NCI-H1436 (cell line): ENCODE results near the gene MTMR3.
"Not testable (repeated sequence)": the region's sequence is repeated elsewhere in the genome, so short reads cannot be mapped to it uniquely, and the experiment has no call there.

Experiments used
- DNase-seq: peaks from one replicate; lab custom pipeline; 2025; lab: John Stamatoyannopoulos, UW

The MTMR3 gene

DNA sequence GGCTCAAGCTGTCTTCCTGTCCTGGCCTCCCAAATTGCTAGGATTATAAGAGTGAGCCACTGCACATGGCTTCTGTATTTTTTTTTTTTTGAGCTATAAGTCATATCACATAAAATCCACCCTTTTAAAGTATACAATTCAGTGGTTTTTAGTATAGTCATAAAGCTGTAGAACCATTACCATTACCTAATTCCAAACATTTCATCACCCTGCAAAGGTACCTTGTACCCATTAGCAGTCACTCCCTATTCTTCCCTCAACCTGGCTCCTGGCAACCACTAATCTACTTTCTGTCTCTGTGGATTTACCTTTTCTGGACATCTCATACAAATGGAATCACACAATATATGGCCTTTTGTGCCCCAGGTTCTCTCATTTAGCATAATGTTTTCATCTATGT lies 84.5 kb downstream of the MTMR3 start:
- DNase-seq = no peak

DNA sequence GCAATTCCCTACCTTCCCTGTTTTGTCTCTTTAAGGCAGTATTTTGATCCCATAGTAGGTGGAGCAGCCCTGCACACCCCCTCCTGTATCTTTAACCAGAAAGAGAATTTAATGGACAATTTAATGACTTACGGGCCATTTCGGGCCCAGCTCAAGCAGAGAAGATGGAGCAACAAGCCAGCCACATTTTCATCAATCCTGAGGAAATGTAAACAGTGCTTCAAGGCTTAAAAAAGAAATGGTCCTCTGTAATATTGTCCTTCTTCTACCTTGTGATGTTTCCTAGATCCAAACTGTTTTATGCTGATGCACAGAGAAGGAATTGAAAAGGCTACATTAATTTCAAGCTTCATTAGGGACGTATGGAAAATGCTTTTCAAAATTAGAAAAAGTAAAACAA lies 88.6 kb downstream of the MTMR3 start:
- DNase-seq = no peak

DNA sequence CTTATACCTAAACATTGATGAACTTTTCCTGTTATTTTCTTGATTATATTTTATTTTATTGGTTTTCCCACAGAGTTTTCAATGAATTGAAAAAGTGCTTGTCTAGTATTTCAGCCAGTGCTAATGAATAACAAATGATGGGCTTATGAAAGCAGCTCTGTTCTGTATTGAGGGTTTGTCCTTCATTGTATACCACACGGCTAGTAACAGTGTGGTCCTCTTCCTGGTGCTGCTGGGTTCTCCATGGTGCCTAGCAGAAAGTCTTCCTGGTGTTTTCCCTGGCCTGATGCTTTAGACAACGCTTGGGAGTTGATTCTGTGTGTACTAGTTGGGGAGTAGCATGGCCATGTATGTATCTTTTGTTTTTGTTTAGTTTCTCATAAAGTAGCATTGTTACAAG lies 89.1 kb downstream of the MTMR3 start:
- DNase-seq = no peak

DNA sequence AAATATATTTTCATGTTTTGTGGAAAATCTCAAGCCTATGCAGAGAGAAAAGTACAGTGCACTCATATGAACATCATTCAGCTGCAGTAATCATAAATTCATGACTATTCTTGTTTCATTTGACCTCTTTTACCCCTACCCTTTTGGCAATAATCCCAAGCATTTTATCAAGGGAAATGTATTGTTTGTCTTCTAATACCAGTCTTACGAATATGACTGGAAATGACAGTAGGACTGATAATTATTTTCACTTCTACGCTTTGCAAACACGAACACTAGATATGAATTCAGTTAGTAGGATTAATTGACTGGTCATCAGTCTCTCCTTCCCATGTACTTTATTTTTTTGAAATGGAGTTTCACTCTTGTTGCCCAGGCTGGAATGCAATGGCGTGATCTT lies 90.3 kb downstream of the MTMR3 start:
- DNase-seq = no peak

- DNase-seq = not testable (repeated sequence)
Observed at GRCh38 chr22:29973680-29974079, 90.7 kb downstream of the MTMR3 start.

- DNase-seq = no peak
Observed at GRCh38 chr22:29975494-29975893, 92.5 kb downstream of the MTMR3 start.

DNA sequence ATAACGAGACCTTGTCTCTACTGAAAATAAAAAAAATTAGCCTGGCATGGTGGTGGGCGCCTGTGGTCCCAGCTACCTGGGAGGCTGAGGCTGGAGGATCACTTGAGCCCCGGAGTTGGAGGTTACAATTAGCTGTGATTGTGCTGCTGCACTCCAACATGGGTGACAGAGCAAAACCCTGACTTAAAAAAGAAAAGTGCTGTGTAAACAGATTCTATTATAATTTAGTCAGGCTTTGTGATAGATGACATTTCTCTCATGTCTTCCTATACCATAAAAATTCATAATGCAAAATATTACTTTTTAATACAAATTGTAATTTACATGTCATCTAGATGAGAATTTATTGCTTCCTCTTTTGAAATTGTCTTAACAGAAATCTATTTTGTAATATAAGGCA lies 94.1 kb downstream of the MTMR3 start:
- DNase-seq = no peak

DNA sequence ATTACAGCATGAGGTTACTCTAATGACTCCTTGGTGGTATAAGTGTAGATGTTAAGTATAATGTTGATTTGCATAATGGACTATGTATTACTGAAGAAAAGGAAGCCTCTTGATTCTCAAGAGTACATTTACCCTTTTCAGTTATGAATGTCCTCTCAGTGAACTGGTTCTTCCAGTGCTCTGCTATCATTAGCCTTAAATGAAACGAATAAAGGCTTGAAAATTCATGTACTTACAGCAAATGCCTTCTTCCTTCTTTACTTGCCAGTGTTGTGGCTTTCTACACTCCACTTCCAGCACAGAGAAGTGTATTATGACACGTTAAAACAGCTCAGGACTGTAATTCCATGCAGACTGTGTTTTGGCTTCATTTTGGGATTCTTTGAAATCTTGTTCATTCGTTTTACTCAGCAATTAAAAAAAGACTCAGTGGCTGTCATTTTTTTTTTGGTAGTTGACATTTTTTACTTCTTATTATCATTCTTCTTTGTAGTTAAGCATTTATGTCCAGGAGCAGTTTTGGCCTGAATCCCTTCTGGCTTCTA lies 96.9 kb downstream of the MTMR3 start:
- DNase-seq = peak; percentile 88

DNA sequence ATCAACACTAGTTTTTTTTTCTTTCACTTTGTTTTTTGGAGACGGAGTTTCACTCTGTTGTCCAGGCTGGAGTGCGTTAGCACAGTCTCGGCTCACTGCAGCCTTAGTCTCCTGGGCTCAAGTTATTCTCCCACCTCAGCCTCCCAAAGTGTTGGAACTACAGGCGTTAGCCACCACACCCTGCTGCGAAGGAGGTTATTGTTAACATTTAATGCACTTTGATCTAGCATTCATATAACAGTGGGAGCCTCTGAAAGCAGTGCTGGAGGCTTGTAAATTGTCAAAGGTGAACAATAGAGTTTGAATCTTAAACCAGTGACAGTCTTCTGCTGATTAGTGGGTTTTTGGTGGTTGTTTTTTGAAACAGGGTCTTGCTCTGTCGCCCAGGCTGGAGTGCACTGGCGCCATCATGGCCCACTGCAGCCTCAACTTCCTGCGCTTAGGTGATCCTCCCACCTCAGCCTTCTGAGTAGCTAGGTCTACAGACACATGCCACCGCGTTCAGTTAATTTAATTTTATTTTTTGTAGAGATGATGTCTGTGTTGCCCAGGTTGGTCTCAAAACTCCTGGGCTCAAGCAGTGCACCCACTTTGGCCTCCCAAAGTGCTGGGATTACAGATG lies 100.4 kb downstream of the MTMR3 start:
- no peak for DNase-seq

GRCh38 chr22:29985912-29986311 lies 102.9 kb downstream of the MTMR3 start:
- DNase-seq = no peak

GRCh38 chr22:29987137-29987536 lies 104.2 kb downstream of the MTMR3 start:
- no peak for DNase-seq

DNA sequence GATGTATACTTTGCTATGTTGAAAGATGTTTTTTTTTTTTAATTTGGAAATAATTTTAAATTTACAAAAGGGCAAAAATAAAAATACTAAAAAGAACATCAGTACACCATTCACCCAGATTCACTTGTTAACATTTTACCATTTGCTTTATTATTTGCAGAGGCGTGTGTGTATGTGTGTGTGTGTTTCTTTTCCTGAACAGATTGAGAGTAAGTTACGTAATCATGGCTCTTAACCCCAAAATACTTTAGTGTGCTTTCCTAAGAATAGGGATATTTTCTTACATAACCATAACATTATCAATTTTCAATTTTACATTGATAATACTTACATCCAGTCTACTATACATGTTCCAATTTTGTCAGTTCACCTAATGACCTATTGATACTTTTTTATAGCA lies 105.7 kb downstream of the MTMR3 start:
- no peak for DNase-seq

DNA sequence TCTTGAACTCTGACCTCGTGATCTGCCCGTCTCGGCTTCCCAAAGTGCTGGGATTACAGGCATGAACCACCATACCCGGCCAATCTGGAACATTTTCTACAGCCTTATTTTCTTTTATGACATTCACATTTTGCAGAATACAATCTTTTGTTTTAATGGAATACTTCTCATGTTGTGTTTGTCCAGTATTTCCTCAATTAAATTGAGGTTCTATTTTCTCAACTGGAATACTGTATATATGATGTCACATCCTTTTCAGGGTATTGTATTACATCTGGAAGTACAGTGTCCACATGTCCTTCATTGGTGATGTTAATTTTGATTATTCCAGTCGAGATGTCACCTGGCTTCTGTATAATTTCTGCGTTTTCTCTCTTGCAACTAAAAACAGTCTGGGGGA lies 106.5 kb downstream of the MTMR3 start:
- DNase-seq = no peak

DNA sequence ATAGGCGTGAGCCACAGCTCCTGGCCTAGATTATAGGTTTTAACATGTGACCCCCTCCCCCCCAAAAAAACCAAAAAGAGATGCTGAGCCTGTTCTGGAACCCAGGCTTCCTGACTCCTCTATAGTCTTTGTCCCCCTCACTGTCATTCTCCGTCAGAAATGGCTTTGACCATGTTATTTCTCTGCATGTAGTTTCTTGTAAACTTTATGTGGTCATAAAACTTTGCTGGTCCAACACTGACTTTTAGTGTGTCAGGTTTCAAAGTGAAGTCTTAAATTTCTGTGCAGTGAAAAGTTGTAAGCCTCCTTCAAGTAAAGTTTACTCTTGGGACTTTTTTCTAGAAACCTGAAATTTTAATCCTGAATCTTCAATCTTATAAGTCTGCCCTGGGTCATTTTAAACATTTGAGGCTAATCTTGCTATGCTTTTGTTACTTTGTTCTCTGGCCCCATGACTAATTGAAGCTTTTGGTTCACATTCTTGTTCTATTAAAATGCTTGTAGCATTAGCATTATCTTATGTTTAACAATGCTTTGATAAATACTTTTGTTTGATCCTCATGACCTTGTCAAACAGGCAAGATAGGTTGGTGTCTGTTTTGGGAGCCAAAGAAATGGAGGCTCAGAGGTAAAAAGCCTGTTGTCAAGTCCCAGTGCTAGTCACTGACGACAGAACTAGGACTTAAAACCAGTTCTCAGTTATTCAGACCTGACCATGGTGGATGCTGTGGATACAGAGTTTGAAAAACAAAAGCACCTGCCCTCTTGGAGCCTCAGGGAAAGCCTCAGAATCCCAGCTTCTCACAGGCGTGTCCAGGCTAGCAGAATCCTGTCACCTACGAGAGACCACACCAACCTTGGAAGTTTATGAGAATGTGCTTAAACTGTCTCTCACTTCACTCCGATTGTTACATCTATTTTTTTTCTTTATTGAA lies 109.6 kb downstream of the MTMR3 start:
- DNase-seq = no peak

- no peak for DNase-seq
Observed at GRCh38 chr22:29994027-29994715, 111.2 kb downstream of the MTMR3 start.

DNA sequence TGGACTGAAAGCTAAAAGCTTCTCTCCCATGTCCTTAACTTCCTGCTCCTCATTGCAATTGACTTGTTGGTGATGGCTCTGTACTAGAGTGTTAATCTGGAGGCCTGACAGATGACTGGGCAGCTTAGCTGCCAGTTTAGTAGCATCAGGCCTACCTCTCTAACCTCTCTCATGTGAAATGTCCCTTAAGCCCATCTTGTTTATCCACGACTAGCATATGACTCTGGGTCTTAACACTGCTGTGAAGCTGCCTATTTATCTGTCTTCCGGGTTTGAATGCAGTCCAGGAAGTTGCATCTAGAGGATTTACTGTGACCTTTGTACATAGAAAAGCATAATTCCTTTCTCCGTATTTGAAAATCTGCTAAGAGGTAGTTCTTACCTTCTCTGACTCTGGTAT lies 112.0 kb downstream of the MTMR3 start:
- no peak for DNase-seq

GRCh38 chr22:29997107-29997506 lies 114.1 kb downstream of the MTMR3 start:
- DNase-seq = no peak

DNA sequence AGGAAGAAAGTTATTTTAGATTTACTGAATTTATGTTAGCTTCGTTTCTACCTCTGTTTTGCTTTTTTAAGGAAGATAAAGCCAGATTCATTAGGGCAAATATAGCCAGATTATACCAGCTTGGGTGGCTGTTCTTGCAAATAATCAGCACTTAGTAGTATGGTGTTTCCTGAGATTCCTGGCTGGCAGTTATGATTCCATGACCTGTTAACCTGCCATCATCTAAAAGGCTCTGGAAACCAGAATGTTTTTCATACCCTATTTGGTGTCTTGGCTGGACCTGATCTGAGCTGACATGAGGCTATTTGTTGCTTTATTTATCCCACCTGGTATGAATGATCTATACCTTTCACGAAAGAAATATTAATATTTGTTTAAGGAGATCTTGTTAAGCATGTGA lies 114.5 kb downstream of the MTMR3 start:
- DNase-seq = no peak

GRCh38 chr22:29998627-29999384 lies 115.8 kb downstream of the MTMR3 start:
- DNase-seq = no peak

DNA sequence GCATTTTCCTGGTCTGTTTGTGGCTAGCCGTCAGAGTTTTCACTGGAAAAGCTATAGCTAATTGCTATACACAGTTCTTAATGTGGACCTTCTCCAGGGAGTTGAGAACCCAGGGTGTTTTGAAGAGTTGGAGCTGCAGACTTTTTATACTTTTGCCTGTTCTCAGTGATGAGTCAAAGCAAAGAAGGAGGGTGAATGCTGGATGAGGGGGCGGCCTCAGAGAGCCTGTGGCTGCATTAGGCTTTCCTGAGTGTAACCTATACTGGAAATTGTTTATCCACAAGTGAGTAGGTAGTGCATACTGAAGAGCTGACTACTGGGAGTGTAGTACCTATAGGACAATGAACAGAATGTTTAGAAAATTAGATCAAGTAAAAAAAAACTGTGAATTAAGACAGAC lies 117.6 kb downstream of the MTMR3 start:
- no peak for DNase-seq

DNA sequence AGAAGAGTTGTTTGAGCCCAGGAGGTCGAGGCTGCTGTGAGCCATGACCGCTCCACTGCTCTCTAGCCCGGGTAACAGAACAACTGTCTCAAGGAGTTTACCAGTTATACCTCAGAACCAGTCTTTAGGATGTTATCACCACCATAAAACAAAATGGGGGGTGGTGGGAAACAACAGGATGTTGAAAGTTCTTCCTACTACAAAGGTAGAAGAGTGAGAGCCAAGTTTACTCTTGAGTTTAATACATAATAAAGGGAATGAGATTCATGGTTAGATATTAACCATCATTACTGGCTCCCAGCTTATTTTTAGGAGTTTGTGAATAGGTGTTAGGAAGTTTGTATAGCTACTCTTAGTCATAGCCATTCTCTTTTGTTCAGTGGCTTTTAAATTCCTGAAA lies 118.5 kb downstream of the MTMR3 start:
- DNase-seq = no peak
